ENCODE results near the gene GRID1. TPM values are rescaled to one million over a fixed set of nuclear protein-coding genes. Genes with fewer than 3 reads are reported as not detected.
A peak's percentile ranks its signal among the peaks of the same experiment; 100 is the strongest.

The GRID1 gene
- total and polyA plus RNA-seq, 10 of the 15 experiments (the other 5 are each of a cell fraction or from before 2014, with no cell fraction given) = 0.04 to 0.62 (median 0.08) TPM; not detected in 5

GRCh38 chr10:86287110-86287793 lies 79.3 kb downstream of the GRID1 start:
- in situ Hi-C loops (cut with MboI) = no loop called here
- Histone ChIP-seq H3K4me2 (ENCODE audit: control insufficient read depth, insufficient read depth) (no peak overlapping the region), H3K4me3 (no peak overlapping the region), H2AFZ (ENCODE audit: control insufficient read depth, low read depth, low read length) (no peak overlapping the region), H3K36me3 (ENCODE audit: control insufficient read depth in 2 of 2, insufficient read depth in 2 of 2, low read length in 1 of 2) (no peaks in the 10 kb centered on the region), H3K27ac (ENCODE audit: control insufficient read depth, insufficient read depth) (no peak overlapping the region), H3K9me3 (replicated peaks; ENCODE audit: control insufficient read depth, insufficient read depth, low read length) (no peaks in the 10 kb centered on the region), H3K79me2 (ENCODE audit: control insufficient read depth, insufficient read depth, low read length) (no peaks in the 10 kb centered on the region), H3K27me3 (replicated peaks in 1 of 2; ENCODE audit: control insufficient read depth in 2 of 2, insufficient read depth in 2 of 2, low read length in 1 of 2) (no peaks in the 10 kb centered on the region; a peak in 1 of 4 replicates), H3K9ac (ENCODE audit: control insufficient read depth, insufficient read depth, low read length) (no peak overlapping the region), H4K20me1 (ENCODE audit: control insufficient read depth, insufficient read depth) (no peaks in the 10 kb centered on the region; the same call in 1 of the 2 replicates), H3K4me1 (ENCODE audit: control insufficient read depth, insufficient read depth, low read length) (no peaks in the 10 kb centered on the region)
- FAIRE-seq (no peak), ATAC-seq (peak; percentile 12; the same call in 2 of the 3 replicates), DNase-seq (ENCODE audit: low read depth, low spot score) (no peak)
- ChIA-PET CTCF (no interaction called here), RAD21 (ENCODE audit: unreplicated experiment) (no interaction called here), SMC1A (ENCODE audit: uncharacterized antibody, unreplicated experiment) (no interaction called here), POLR2A (no interaction called here)
- WGBS (ENCODE audit: insufficient coverage, insufficient replicate concordance, low lambda C conversion rate, missing lambda C conversion rate) = 9% methylated on average over 10 of the region's 10 CpGs
- intact Hi-C loops (cut with micrococcal nuclease; ENCODE audit: unreplicated experiment) = no loop called here
- no TSS peak for BruUV-seq (replicated peaks)
- TF ChIP-seq ETV6 (conservative IDR thresholded peaks at IDR 0.05 in 1 of 2, IDR thresholded peaks at IDR 0.05 in 1 of 2; ENCODE audit: borderline replicate concordance in 1 of 2, low read depth in 1 of 2) (no peak), TARDBP (IDR thresholded peaks at IDR 0.05; ENCODE audit: borderline replicate concordance) (no peak), BACH1 (IDR thresholded peaks at IDR 0.05; ENCODE audit: borderline replicate concordance) (no peak), EZH2 (IDR thresholded peaks at IDR 0.05; ENCODE audit: borderline replicate concordance, control insufficient read depth, low read depth, low read length) (no peak), SUPT20H (IDR thresholded peaks at IDR 0.05; ENCODE audit: borderline replicate concordance, control insufficient read depth, low read depth, low read length) (no peak), NFXL1 (IDR thresholded peaks at IDR 0.05; ENCODE audit: borderline replicate concordance) (no peak), E2F8 (IDR thresholded peaks at IDR 0.05; ENCODE audit: low read depth, partially characterized antibody) (no peak), KDM1A (IDR thresholded peaks at IDR 0.05; ENCODE audit: borderline replicate concordance) (no peak), DPF2 (IDR thresholded peaks at IDR 0.05) (no peak), NRF1 (conservative IDR thresholded peaks at IDR 0.05; ENCODE audit: low read depth, low read length) (no peak), MEF2A (IDR thresholded peaks at IDR 0.05; ENCODE audit: insufficient read depth, low read depth, low read length) (no peak), E4F1 (IDR thresholded peaks at IDR 0.05; ENCODE audit: borderline replicate concordance, partially characterized antibody) (no peak), LARP7 (IDR thresholded peaks at IDR 0.05) (no peak)
- TF ChIP-seq, protein P1, sequence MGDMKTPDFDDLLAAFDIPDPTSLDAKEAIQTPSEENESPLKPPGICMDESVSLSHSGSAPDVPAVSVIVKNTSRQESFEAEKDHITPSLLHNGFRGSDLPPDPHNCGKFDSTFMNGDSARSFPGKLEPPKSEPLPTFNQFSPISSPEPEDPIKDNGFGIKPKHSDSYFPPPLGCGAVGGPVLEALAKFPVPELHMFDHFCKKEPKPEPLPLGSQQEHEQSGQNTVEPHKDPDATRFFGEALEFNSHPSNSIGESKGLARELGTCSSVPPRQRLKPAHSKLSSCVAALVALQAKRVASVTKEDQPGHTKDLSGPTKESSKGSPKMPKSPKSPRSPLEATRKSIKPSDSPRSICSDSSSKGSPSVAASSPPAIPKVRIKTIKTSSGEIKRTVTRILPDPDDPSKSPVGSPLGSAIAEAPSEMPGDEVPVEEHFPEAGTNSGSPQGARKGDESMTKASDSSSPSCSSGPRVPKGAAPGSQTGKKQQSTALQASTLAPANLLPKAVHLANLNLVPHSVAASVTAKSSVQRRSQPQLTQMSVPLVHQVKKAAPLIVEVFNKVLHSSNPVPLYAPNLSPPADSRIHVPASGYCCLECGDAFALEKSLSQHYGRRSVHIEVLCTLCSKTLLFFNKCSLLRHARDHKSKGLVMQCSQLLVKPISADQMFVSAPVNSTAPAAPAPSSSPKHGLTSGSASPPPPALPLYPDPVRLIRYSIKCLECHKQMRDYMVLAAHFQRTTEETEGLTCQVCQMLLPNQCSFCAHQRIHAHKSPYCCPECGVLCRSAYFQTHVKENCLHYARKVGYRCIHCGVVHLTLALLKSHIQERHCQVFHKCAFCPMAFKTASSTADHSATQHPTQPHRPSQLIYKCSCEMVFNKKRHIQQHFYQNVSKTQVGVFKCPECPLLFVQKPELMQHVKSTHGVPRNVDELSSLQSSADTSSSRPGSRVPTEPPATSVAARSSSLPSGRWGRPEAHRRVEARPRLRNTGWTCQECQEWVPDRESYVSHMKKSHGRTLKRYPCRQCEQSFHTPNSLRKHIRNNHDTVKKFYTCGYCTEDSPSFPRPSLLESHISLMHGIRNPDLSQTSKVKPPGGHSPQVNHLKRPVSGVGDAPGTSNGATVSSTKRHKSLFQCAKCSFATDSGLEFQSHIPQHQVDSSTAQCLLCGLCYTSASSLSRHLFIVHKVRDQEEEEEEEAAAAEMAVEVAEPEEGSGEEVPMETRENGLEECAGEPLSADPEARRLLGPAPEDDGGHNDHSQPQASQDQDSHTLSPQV (IDR thresholded peaks at IDR 0.05) = no peak
